ENCODE results near the gene ERN1.
A peak's percentile ranks its signal among the peaks of the same experiment; 100 is the strongest.

ERN1 gene

GRCh38 chr17:64064331-64064730 lies 65.6 kb downstream of the ERN1 start:
- peak overlapping the region; percentile 28 for H3K27ac Mint-ChIP-seq
- no peaks in the 10 kb centered on the region for H3K27me3 Mint-ChIP-seq
- peaks cover 34% of the 10 kb centered on the region for H3K4me1 Mint-ChIP-seq (ENCODE audit: low read depth)
- DNase-seq, result no peak
- H3K9me3 Mint-ChIP-seq, result no peaks in the 10 kb centered on the region
- no peak overlapping the region for H3K4me3 Mint-ChIP-seq
- H3K36me3 Mint-ChIP-seq (ENCODE audit: low read depth), result peaks cover 83% of the 10 kb centered on the region

GRCh38 chr17:64063766-64064224 lies 66.1 kb downstream of the ERN1 start:
- H3K4me3 Mint-ChIP-seq, result no peak overlapping the region

GRCh38 chr17:64063088-64063487 lies 66.9 kb downstream of the ERN1 start:
- Mint-ChIP-seq H3K4me3 (no peak overlapping the region), H3K27ac (peak overlapping the region; percentile 27), H3K9me3 (no peaks in the 10 kb centered on the region), H3K27me3 (no peaks in the 10 kb centered on the region), H3K4me1 (ENCODE audit: low read depth) (peaks cover 36% of the 10 kb centered on the region), H3K36me3 (ENCODE audit: low read depth) (peaks cover 82% of the 10 kb centered on the region)
- DNase-seq, result no peak

More at GRCh38 chr17:64063766-64064224, 66.1 kb downstream of the ERN1 start:
- DNase-seq, result peak; percentile 61
- Mint-ChIP-seq H3K27me3 (no peaks in the 10 kb centered on the region), H3K27ac (peak overlapping the region; percentile 22), H3K9me3 (no peaks in the 10 kb centered on the region), H3K4me1 (ENCODE audit: low read depth) (peaks cover 34% of the 10 kb centered on the region), H3K36me3 (ENCODE audit: low read depth) (peaks cover 83% of the 10 kb centered on the region)

- no peak for DNase-seq
- Mint-ChIP-seq H3K27me3 (no peaks in the 10 kb centered on the region), H3K9me3 (no peaks in the 10 kb centered on the region), H3K27ac (peak overlapping the region; percentile 85), H3K36me3 (ENCODE audit: low read depth) (peaks cover 83% of the 10 kb centered on the region), H3K4me3 (no peak overlapping the region), H3K4me1 (ENCODE audit: low read depth) (peaks cover 47% of the 10 kb centered on the region)
Observed at GRCh38 chr17:64061178-64061898, 68.6 kb downstream of the ERN1 start.

GRCh38 chr17:64060331-64060730 lies 69.6 kb downstream of the ERN1 start:
- no peak overlapping the region for H3K4me3 Mint-ChIP-seq
- H3K27me3 Mint-ChIP-seq, result no peaks in the 10 kb centered on the region
- H3K4me1 Mint-ChIP-seq (ENCODE audit: low read depth), result peaks cover 53% of the 10 kb centered on the region
- DNase-seq, result no peak
- H3K36me3 Mint-ChIP-seq (ENCODE audit: low read depth), result peaks cover 84% of the 10 kb centered on the region
- no peaks in the 10 kb centered on the region for H3K9me3 Mint-ChIP-seq
- H3K27ac Mint-ChIP-seq, result peak overlapping the region; percentile 85

GRCh38 chr17:64059756-64060155 lies 70.2 kb downstream of the ERN1 start:
- peaks cover 86% of the 10 kb centered on the region for H3K36me3 Mint-ChIP-seq (ENCODE audit: low read depth)
- H3K4me3 Mint-ChIP-seq, result no peak overlapping the region
- H3K27me3 Mint-ChIP-seq, result no peaks in the 10 kb centered on the region
- no peak for DNase-seq
- peak overlapping the region; percentile 85 for H3K27ac Mint-ChIP-seq
- peaks cover 53% of the 10 kb centered on the region for H3K4me1 Mint-ChIP-seq (ENCODE audit: low read depth)
- H3K9me3 Mint-ChIP-seq, result no peaks in the 10 kb centered on the region

GRCh38 chr17:64058621-64059020 lies 71.3 kb downstream of the ERN1 start:
- no peaks in the 10 kb centered on the region for H3K9me3 Mint-ChIP-seq
- no peak overlapping the region for H3K4me3 Mint-ChIP-seq
- peaks cover 50% of the 10 kb centered on the region for H3K4me1 Mint-ChIP-seq (ENCODE audit: low read depth)
- H3K27me3 Mint-ChIP-seq, result no peaks in the 10 kb centered on the region
- peak overlapping the region; percentile 9 for H3K27ac Mint-ChIP-seq
- peaks cover 86% of the 10 kb centered on the region for H3K36me3 Mint-ChIP-seq (ENCODE audit: low read depth)
- DNase-seq, result no peak

- no peak overlapping the region for H3K4me3 Mint-ChIP-seq
- no peaks in the 10 kb centered on the region for H3K27me3 Mint-ChIP-seq
- H3K9me3 Mint-ChIP-seq, result no peaks in the 10 kb centered on the region
- peaks cover 45% of the 10 kb centered on the region for H3K4me1 Mint-ChIP-seq (ENCODE audit: low read depth)
- H3K27ac Mint-ChIP-seq, result peak overlapping the region; percentile 32
- peaks cover 86% of the 10 kb centered on the region for H3K36me3 Mint-ChIP-seq (ENCODE audit: low read depth)
- DNase-seq, result no peak
Observed at GRCh38 chr17:64057701-64058263, 72.2 kb downstream of the ERN1 start.

- Mint-ChIP-seq H3K27ac (peak overlapping the region; percentile 78), H3K4me3 (no peak overlapping the region), H3K4me1 (ENCODE audit: low read depth) (peaks cover 43% of the 10 kb centered on the region), H3K27me3 (no peaks in the 10 kb centered on the region), H3K36me3 (ENCODE audit: low read depth) (peaks cover 94% of the 10 kb centered on the region), H3K9me3 (no peaks in the 10 kb centered on the region)
- DNase-seq, result no peak
Observed at GRCh38 chr17:64056269-64057005, 73.5 kb downstream of the ERN1 start.

GRCh38 chr17:64055183-64056142 lies 74.5 kb downstream of the ERN1 start:
- DNase-seq, result no peak
- Mint-ChIP-seq H3K4me1 (ENCODE audit: low read depth) (peaks cover 43% of the 10 kb centered on the region), H3K4me3 (no peak overlapping the region), H3K9me3 (no peaks in the 10 kb centered on the region), H3K27me3 (no peaks in the 10 kb centered on the region), H3K27ac (peak overlapping the region; percentile 49), H3K36me3 (ENCODE audit: low read depth) (peaks cover 96% of the 10 kb centered on the region)

- Mint-ChIP-seq H3K4me3 (no peak overlapping the region), H3K27ac (peak overlapping the region; percentile 18), H3K4me1 (ENCODE audit: low read depth) (peaks cover 47% of the 10 kb centered on the region), H3K9me3 (no peaks in the 10 kb centered on the region), H3K36me3 (ENCODE audit: low read depth) (peaks cover 96% of the 10 kb centered on the region), H3K27me3 (no peaks in the 10 kb centered on the region)
- DNase-seq, result no peak
Observed at GRCh38 chr17:64054304-64054703, 75.6 kb downstream of the ERN1 start.

- Mint-ChIP-seq H3K4me3 (no peak overlapping the region), H3K9me3 (no peaks in the 10 kb centered on the region), H3K27ac (no peak overlapping the region), H3K4me1 (ENCODE audit: low read depth) (peaks cover 44% of the 10 kb centered on the region), H3K27me3 (no peaks in the 10 kb centered on the region), H3K36me3 (ENCODE audit: low read depth) (peaks cover 96% of the 10 kb centered on the region)
- DNase-seq, result no peak
Observed at GRCh38 chr17:64053101-64053500, 76.8 kb downstream of the ERN1 start.

- Mint-ChIP-seq H3K4me1 (ENCODE audit: low read depth) (peaks cover 32% of the 10 kb centered on the region), H3K36me3 (ENCODE audit: low read depth) (peaks cover 96% of the 10 kb centered on the region), H3K4me3 (no peak overlapping the region), H3K27ac (peak overlapping the region; percentile 83), H3K9me3 (no peaks in the 10 kb centered on the region), H3K27me3 (no peaks in the 10 kb centered on the region)
- DNase-seq, result no peak
Observed at GRCh38 chr17:64051153-64051552, 78.8 kb downstream of the ERN1 start.

GRCh38 chr17:64048805-64049204 lies 81.1 kb downstream of the ERN1 start:
- Mint-ChIP-seq H3K27ac (peak overlapping the region; percentile 10), H3K4me3 (no peak overlapping the region), H3K4me1 (ENCODE audit: low read depth) (peaks cover 28% of the 10 kb centered on the region), H3K36me3 (ENCODE audit: low read depth) (peaks cover 96% of the 10 kb centered on the region), H3K27me3 (no peaks in the 10 kb centered on the region), H3K9me3 (no peaks in the 10 kb centered on the region)
- DNase-seq, result no peak
